Stomach (tissue), 4 donors: Measurements from ENCODE around the gene SLC35B2.
A peak's percentile ranks its signal among the peaks of the same experiment; 100 is the strongest.

ENCODE experiments used
- POLR2A ChIP-seq, 4 donors: fragments of 450-650 bp; IDR thresholded peaks; one replicate each; pipeline ENCODE4 v1.6.1; 2016; ENCODE audit warnings: antibody characterized with exemption in 4 of 4, control low read depth in 2 of 4, mild to moderate bottlenecking in 1 of 4, moderate library complexity in 1 of 4
- POLR2AphosphoS5 ChIP-seq, 3 donors: sonication (generic); formaldehyde crosslinking; IDR thresholded peaks; one replicate each; pipeline ENCODE4 v1.6.1; 2016; ENCODE audit warnings: antibody characterized with exemption in 3 of 3
- TF ChIP-seq, protein P1 (sequence below), 7 experiments: fragments of 450-650 bp in 4 of 7; fragments of 200-600 bp in 3 of 7; sonication (generic) in 3 of 7; IDR thresholded peaks; one replicate each; pipeline ENCODE4 v1.5.1; 2016 to 2019; ENCODE audit warnings: antibody characterized with exemption in 7 of 7, control low read depth in 2 of 7, mild to moderate bottlenecking in 1 of 7

DNA sequence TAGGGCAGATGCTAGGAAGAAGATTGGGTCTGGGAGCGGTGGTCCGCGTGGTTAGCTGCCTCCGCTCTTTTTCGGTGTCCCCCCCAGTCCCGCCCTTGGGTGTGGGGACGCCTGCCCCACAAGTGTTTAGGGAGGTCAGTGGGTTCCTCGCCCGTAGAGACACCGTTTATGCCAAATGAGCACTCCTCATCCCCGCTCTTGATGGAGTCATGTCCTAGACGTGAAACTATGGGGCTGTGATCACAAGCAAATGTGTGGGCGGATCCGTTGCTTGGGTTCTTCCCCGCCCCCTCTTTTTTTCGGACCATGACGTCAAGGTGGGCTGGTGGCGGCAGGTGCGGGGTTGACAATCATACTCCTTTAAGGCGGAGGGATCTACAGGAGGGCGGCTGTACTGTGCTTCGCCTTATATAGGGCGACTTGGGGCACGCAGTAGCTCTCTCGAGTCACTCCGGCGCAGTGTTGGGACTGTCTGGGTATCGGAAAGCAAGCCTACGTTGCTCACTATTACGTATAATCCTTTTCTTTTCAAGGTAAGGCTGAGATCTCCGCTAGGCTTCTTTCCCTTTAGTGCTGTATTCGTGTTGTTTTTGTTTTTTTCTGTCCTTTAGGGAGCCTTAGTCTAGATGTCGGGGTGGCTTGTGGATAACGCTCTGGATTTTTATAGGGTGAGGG, 10.5 kb downstream of the SLC35B2 start, which contains the start of gene HSP90AB1:
- TF ChIP-seq, protein P1, sequence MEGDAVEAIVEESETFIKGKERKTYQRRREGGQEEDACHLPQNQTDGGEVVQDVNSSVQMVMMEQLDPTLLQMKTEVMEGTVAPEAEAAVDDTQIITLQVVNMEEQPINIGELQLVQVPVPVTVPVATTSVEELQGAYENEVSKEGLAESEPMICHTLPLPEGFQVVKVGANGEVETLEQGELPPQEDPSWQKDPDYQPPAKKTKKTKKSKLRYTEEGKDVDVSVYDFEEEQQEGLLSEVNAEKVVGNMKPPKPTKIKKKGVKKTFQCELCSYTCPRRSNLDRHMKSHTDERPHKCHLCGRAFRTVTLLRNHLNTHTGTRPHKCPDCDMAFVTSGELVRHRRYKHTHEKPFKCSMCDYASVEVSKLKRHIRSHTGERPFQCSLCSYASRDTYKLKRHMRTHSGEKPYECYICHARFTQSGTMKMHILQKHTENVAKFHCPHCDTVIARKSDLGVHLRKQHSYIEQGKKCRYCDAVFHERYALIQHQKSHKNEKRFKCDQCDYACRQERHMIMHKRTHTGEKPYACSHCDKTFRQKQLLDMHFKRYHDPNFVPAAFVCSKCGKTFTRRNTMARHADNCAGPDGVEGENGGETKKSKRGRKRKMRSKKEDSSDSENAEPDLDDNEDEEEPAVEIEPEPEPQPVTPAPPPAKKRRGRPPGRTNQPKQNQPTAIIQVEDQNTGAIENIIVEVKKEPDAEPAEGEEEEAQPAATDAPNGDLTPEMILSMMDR (IDR thresholded peaks at IDR 0.05): no peak
- TF ChIP-seq POLR2AphosphoS5 (IDR thresholded peaks at IDR 0.05) (peak; percentile 97 to 100 (median 100)), POLR2A (IDR thresholded peaks at IDR 0.05) (peak in 2 of 4 donors; percentile 90 to 98)
